ENCODE measurements around the gene RPUSD1. TPM values are rescaled to one million over a fixed set of nuclear protein-coding genes. Genes with fewer than 3 reads are reported as not detected.

Gene RPUSD1
- total RNA-seq, 1 experiment from 2014 or later: 59.9 TPM

GRCh38 chr16:796296-797119 lies 8.3 kb upstream of the RPUSD1 start:
- peaks cover 0 to 3% of the 10 kb centered on the region in 2 experiments; a peak in 1 of 4 replicates for H3K36me3 ChIP-seq (ENCODE audit: control insufficient read depth in 1 of 2, insufficient read depth in 2 of 2, low read length in 2 of 2)
- no peaks in the 10 kb centered on the region for H4K20me1 ChIP-seq (ENCODE audit: insufficient read depth)
- RAD21 ChIA-PET (ENCODE audit: low non-redundant PET in 1 of 2, low total read pairs in 2 of 2, uncharacterized antibody in 2 of 2, unreplicated experiment in 2 of 2): no interaction called here
- intact Hi-C loops (cut with micrococcal nuclease): no loop called here
- no peaks in the 10 kb centered on the region for H3K27me3 ChIP-seq (ENCODE audit: insufficient read depth, low read length)
- DNase-seq (ENCODE audit: low read depth, low spot score): no peak
- H3K4me1 ChIP-seq (ENCODE audit: control insufficient read depth in 1 of 2, insufficient read depth in 2 of 2, low read length in 2 of 2): peaks cover 17 to 52% of the 10 kb centered on the region in 2 experiments
- peak overlapping the region; percentile 68 for H3K4me2 ChIP-seq (ENCODE audit: low read length)
- ATAC-seq: no peak
- CTCF ChIA-PET: interaction anchor here (0.6 to 2.0 kb wide), 3 partner anchors 84 to 310 kb away, joined by 3 to 9 read pairs (median 3); no protein-coding TSS in a partner anchor
- no peaks in the 10 kb centered on the region for H3K9me2 ChIP-seq (ENCODE audit: insufficient read depth)
- no TSS peak for BruUV-seq (replicated peaks)
- H3K79me2 ChIP-seq (ENCODE audit: insufficient read depth, low read length): peaks cover 4% of the 10 kb centered on the region; the same call in 1 of the 2 replicates
- H3K9me3 ChIP-seq (ENCODE audit: control insufficient read depth in 1 of 2, insufficient read depth in 1 of 2, low read depth in 1 of 2, low read length in 2 of 2): no peaks in the 10 kb centered on the region
- H2AFZ ChIP-seq (ENCODE audit: low read depth, low read length, poor library complexity, severe bottlenecking): no peak overlapping the region
- TF ChIP-seq CEBPB (IDR thresholded peaks at IDR 0.05; ENCODE audit: low read depth) (no peak), EZH2phosphoT487 (IDR thresholded peaks at IDR 0.05; ENCODE audit: borderline replicate concordance) (no peak), ELF1 (IDR thresholded peaks at IDR 0.05; ENCODE audit: borderline replicate concordance, low read depth) (no peak), ZNF274 (IDR thresholded peaks at IDR 0.05; ENCODE audit: low read depth, low read length) (no peak), CBX3 (IDR thresholded peaks at IDR 0.05; ENCODE audit: low read depth) (no peak), POLR2AphosphoS5 (IDR thresholded peaks at IDR 0.05; ENCODE audit: low read depth, low read length) (no peak), ATF3 (IDR thresholded peaks at IDR 0.05) (no peak), RAD21 (IDR thresholded peaks at IDR 0.05; ENCODE audit: low read depth) (no peak), ZFX (IDR thresholded peaks at IDR 0.05) (no peak), FOSL1 (IDR thresholded peaks at IDR 0.05; ENCODE audit: low read depth) (no peak), POLR2A (IDR thresholded peaks at IDR 0.05; ENCODE audit: borderline replicate concordance, extremely low read depth, insufficient read depth, insufficient read length) (no peak), EGR1 (IDR thresholded peaks at IDR 0.05; ENCODE audit: low read depth) (no peak), SRF (IDR thresholded peaks at IDR 0.05; ENCODE audit: low read depth) (no peak), EZH2 (IDR thresholded peaks at IDR 0.05) (no peak)
- TF ChIP-seq, protein P1, sequence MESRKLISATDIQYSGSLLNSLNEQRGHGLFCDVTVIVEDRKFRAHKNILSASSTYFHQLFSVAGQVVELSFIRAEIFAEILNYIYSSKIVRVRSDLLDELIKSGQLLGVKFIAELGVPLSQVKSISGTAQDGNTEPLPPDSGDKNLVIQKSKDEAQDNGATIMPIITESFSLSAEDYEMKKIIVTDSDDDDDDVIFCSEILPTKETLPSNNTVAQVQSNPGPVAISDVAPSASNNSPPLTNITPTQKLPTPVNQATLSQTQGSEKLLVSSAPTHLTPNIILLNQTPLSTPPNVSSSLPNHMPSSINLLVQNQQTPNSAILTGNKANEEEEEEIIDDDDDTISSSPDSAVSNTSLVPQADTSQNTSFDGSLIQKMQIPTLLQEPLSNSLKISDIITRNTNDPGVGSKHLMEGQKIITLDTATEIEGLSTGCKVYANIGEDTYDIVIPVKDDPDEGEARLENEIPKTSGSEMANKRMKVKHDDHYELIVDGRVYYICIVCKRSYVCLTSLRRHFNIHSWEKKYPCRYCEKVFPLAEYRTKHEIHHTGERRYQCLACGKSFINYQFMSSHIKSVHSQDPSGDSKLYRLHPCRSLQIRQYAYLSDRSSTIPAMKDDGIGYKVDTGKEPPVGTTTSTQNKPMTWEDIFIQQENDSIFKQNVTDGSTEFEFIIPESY (IDR thresholded peaks at IDR 0.05; ENCODE audit: extremely low read depth, insufficient replicate concordance, low read length): no peak
- TF ChIP-seq, protein P2, sequence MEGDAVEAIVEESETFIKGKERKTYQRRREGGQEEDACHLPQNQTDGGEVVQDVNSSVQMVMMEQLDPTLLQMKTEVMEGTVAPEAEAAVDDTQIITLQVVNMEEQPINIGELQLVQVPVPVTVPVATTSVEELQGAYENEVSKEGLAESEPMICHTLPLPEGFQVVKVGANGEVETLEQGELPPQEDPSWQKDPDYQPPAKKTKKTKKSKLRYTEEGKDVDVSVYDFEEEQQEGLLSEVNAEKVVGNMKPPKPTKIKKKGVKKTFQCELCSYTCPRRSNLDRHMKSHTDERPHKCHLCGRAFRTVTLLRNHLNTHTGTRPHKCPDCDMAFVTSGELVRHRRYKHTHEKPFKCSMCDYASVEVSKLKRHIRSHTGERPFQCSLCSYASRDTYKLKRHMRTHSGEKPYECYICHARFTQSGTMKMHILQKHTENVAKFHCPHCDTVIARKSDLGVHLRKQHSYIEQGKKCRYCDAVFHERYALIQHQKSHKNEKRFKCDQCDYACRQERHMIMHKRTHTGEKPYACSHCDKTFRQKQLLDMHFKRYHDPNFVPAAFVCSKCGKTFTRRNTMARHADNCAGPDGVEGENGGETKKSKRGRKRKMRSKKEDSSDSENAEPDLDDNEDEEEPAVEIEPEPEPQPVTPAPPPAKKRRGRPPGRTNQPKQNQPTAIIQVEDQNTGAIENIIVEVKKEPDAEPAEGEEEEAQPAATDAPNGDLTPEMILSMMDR (IDR thresholded peaks at IDR 0.05 in 2 of 3, conservative IDR thresholded peaks at IDR 0.05 in 1 of 3; ENCODE audit: borderline replicate concordance in 1 of 3, insufficient read depth in 1 of 3, low read depth in 2 of 3, low read length in 2 of 3): no peak
- TF ChIP-seq, protein P3, sequence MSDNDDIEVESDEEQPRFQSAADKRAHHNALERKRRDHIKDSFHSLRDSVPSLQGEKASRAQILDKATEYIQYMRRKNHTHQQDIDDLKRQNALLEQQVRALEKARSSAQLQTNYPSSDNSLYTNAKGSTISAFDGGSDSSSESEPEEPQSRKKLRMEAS (IDR thresholded peaks at IDR 0.05): no peak
- H3K9ac ChIP-seq (ENCODE audit: low read length): peak overlapping the region; percentile 50
- H3K4me3 ChIP-seq (replicated peaks in 1 of 2; ENCODE audit: low read depth in 1 of 2, low read length in 2 of 2): no peak overlapping the region
- peak overlapping the region; percentile 53; the same call in 1 of the 2 replicates for H3K27ac ChIP-seq (ENCODE audit: low read depth, low read length)
- POLR2A ChIA-PET: interaction anchor here (1.0 kb wide), 1 partner anchor 10 kb away, joined by 3 read pairs; no protein-coding TSS in a partner anchor

All from HCT116 (cell line).